Astrocyte (in vitro differentiated cells and primary cell): ENCODE measurements around the gene NSUN3. TPM values are rescaled to one million over a fixed set of nuclear protein-coding genes. Genes with fewer than 3 reads are reported as not detected.

Source experiments
- DNase-seq: peaks from one replicate; pipeline ENCODE4 v3.0.0-alpha.2; 2010; ENCODE audit warnings: low read depth
- FAIRE-seq: peaks from 2 replicates; lab custom pipeline; 2011; peaks lifted over from hg19 to GRCh38; lab: Jason Lieb, UNC
- H2AFZ ChIP-seq: 2 replicates; pipeline ENCODE4 v1.6.0; 2012; ENCODE audit warnings: low read depth, low read length, inconsistent platforms
- H3K27ac ChIP-seq: 2 replicates; pipeline ENCODE4 v1.5.1; 2011; ENCODE audit warnings: low read depth, low read length, inconsistent platforms
- H3K27me3 ChIP-seq: 2 replicates; pipeline ENCODE4 v1.6.0; 2011; ENCODE audit warnings: low read length, inconsistent platforms; ENCODE audit not compliant: insufficient read depth
- H3K36me3 ChIP-seq: 2 replicates; pipeline ENCODE4 v1.5.1; 2011; ENCODE audit warnings: low read length, inconsistent platforms; ENCODE audit not compliant: insufficient read depth
- H3K4me1 ChIP-seq: 2 replicates; pipeline ENCODE4 v1.5.1; 2011; ENCODE audit warnings: low read length, inconsistent platforms; ENCODE audit not compliant: insufficient read depth
- H3K4me2 ChIP-seq: 2 replicates; pipeline ENCODE4 v1.6.0; 2012; ENCODE audit warnings: low read length, inconsistent platforms
- H3K4me3 ChIP-seq: 2 replicates; pipeline ENCODE4 v1.5.1; 2011; ENCODE audit warnings: low read depth, mild to moderate bottlenecking, low read length, inconsistent platforms; ENCODE audit not compliant: insufficient read depth
- H3K79me2 ChIP-seq: 2 replicates; pipeline ENCODE4 v1.6.0; 2012; ENCODE audit warnings: mild to moderate bottlenecking, low read length, inconsistent platforms; ENCODE audit not compliant: insufficient read depth
- H3K9ac ChIP-seq: 2 replicates; pipeline ENCODE4 v1.6.0; 2012; ENCODE audit warnings: mild to moderate bottlenecking, low read length, inconsistent platforms
- H3K9me3 ChIP-seq: 2 replicates; pipeline ENCODE4 v1.5.1; 2012; ENCODE audit warnings: low read depth, mild to moderate bottlenecking, low read length, inconsistent platforms; ENCODE audit not compliant: insufficient read depth
- H4K20me1 ChIP-seq: 2 replicates; pipeline ENCODE4 v1.6.0; 2012; ENCODE audit warnings: low read length, inconsistent platforms; ENCODE audit not compliant: insufficient read depth
- H3K27ac Mint-ChIP-seq: one replicate; pipeline ENCODE4 v1.8.0; 2021; ENCODE audit warnings: mild to moderate bottlenecking, mixed read lengths; ENCODE audit not compliant: unreplicated experiment
- H3K27me3 Mint-ChIP-seq: one replicate; pipeline ENCODE4 v1.8.0; 2021; ENCODE audit warnings: low read depth, mixed read lengths; ENCODE audit not compliant: unreplicated experiment
- H3K36me3 Mint-ChIP-seq: one replicate; pipeline ENCODE4 v1.8.0; 2021; ENCODE audit warnings: low read depth, mixed read lengths; ENCODE audit not compliant: unreplicated experiment
- H3K4me1 Mint-ChIP-seq: one replicate; pipeline ENCODE4 v1.8.0; 2021; ENCODE audit warnings: low read depth, mixed read lengths; ENCODE audit not compliant: unreplicated experiment
- H3K4me3 Mint-ChIP-seq: one replicate; pipeline ENCODE4 v1.8.0; 2021; ENCODE audit warnings: mild to moderate bottlenecking, moderate library complexity, mixed read lengths; ENCODE audit not compliant: unreplicated experiment
- H3K9me3 Mint-ChIP-seq: one replicate; pipeline ENCODE4 v1.8.0; 2021; ENCODE audit warnings: mild to moderate bottlenecking, mixed read lengths; ENCODE audit not compliant: unreplicated experiment
- EZH2 ChIP-seq: IDR thresholded peaks from 2 replicates; pipeline ENCODE4 v1.6.1; 2012; ENCODE audit warnings: mild to moderate bottlenecking, low read length, inconsistent platforms; ENCODE audit not compliant: insufficient read depth
- total RNA-seq: library from RNA; stranded (reverse); gene quantifications from 2 replicates; pipeline ENCODE4 v1.2.1, GENCODE V29; 2021
- TF ChIP-seq, protein P1 (sequence below): IDR thresholded peaks from 2 replicates; pipeline ENCODE4 v1.5.1; 2011; ENCODE audit warnings: low read depth, mild to moderate bottlenecking, inconsistent platforms, low read length, moderate library complexity; ENCODE audit not compliant: insufficient read depth

NSUN3 gene
- total RNA-seq, 1 donor from 2014 or later = 10.3 TPM

DNA sequence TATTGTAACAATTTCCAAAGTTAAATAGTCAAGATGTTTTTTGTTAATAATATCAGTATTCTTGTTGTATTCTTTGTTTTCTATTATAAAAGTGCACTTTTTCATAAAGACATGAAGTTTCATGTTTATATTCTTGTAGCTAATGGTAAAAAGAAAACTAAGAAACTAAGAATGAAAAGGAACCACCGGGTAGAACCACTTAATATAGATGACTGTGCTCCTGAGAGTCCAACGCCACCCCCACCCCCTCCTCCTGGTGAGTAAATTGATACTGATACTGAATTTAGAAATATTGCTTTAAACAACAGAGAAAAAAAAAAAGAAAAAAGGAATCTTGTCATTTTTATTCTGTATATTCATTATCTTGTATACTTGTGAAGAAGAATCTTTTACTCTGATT lies 13.6 kb upstream of the NSUN3 start:
- H2AFZ ChIP-seq = no peak overlapping the region
- Mint-ChIP-seq H3K27me3 (no peaks in the 10 kb centered on the region), H3K4me3 (no peak overlapping the region), H3K27ac (no peak overlapping the region), H3K9me3 (no peaks in the 10 kb centered on the region), H3K4me1 (no peaks in the 10 kb centered on the region), H3K36me3 (no peaks in the 10 kb centered on the region)
- no peak overlapping the region for H3K9ac ChIP-seq
- no peaks in the 10 kb centered on the region for H3K9me3 ChIP-seq
- no peaks in the 10 kb centered on the region for H3K27me3 ChIP-seq
- no peak overlapping the region for H3K4me3 ChIP-seq
- no peak for TF ChIP-seq EZH2
- TF ChIP-seq, protein P1, sequence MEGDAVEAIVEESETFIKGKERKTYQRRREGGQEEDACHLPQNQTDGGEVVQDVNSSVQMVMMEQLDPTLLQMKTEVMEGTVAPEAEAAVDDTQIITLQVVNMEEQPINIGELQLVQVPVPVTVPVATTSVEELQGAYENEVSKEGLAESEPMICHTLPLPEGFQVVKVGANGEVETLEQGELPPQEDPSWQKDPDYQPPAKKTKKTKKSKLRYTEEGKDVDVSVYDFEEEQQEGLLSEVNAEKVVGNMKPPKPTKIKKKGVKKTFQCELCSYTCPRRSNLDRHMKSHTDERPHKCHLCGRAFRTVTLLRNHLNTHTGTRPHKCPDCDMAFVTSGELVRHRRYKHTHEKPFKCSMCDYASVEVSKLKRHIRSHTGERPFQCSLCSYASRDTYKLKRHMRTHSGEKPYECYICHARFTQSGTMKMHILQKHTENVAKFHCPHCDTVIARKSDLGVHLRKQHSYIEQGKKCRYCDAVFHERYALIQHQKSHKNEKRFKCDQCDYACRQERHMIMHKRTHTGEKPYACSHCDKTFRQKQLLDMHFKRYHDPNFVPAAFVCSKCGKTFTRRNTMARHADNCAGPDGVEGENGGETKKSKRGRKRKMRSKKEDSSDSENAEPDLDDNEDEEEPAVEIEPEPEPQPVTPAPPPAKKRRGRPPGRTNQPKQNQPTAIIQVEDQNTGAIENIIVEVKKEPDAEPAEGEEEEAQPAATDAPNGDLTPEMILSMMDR = no peak
- no peaks in the 10 kb centered on the region for H4K20me1 ChIP-seq
- no peak overlapping the region for H3K4me2 ChIP-seq
- DNase-seq (no peak), FAIRE-seq (no peak)
- H3K79me2 ChIP-seq = no peaks in the 10 kb centered on the region
- H3K4me1 ChIP-seq = no peaks in the 10 kb centered on the region
- H3K36me3 ChIP-seq = no peaks in the 10 kb centered on the region
- no peak overlapping the region for H3K27ac ChIP-seq

DNA sequence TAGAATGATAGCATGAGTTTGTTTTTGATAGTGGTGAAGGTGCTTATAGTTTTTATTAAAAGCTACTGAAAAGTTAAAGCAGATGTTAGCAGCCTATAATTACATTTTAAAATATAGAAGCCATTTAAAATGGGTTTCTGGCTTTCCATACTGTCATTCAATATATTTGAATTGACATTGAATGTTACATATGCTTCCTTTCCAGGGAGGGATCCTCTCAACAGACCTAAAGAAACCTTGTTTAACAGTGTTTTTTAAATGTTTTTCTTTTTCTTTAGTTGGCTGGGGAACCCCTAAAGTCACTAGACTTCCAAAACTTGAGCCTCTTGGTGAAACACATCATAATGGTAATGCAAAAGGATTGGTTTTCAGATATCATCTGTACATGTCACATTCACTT lies 12.3 kb upstream of the NSUN3 start:
- no peak overlapping the region for H3K27ac Mint-ChIP-seq
- FAIRE-seq (no peak), DNase-seq (no peak)
- Histone ChIP-seq H3K4me2 (no peak overlapping the region), H2AFZ (no peak overlapping the region), H3K9ac (no peak overlapping the region), H3K27ac (no peak overlapping the region), H3K4me1 (no peaks in the 10 kb centered on the region), H3K27me3 (no peaks in the 10 kb centered on the region), H3K79me2 (no peaks in the 10 kb centered on the region), H4K20me1 (no peaks in the 10 kb centered on the region), H3K36me3 (no peaks in the 10 kb centered on the region), H3K9me3 (no peaks in the 10 kb centered on the region), H3K4me3 (no peak overlapping the region)
- H3K9me3 Mint-ChIP-seq = no peaks in the 10 kb centered on the region
- H3K4me1 Mint-ChIP-seq = no peaks in the 10 kb centered on the region
- no peak overlapping the region for H3K4me3 Mint-ChIP-seq
- no peaks in the 10 kb centered on the region for H3K27me3 Mint-ChIP-seq
- TF ChIP-seq, protein P1 = no peak
- no peak for TF ChIP-seq EZH2
- no peaks in the 10 kb centered on the region for H3K36me3 Mint-ChIP-seq

DNA sequence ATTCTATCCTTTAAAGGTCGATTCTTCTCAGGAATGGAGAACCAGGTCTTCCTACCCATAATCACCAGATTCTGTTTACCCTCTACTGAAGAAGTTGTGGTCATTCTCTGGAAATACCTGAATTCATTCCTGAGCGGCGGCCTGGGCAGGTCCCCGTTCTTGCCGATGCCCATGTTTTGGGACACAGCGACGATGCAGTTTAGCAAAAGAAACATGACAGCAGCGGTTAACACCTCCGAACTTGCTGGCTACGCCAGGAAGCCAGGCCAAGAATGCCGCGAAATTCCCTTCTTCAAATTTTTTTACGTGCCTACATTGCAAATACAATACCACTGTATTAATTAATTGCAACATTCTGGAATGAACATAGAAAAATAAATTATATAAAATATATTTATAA lies 1.6 kb upstream of the NSUN3 start:
- no peaks in the 10 kb centered on the region for H3K36me3 Mint-ChIP-seq
- no peak overlapping the region for H3K4me3 Mint-ChIP-seq
- H3K4me1 Mint-ChIP-seq = peaks cover 7% of the 10 kb centered on the region
- TF ChIP-seq, protein P1 = no peak
- TF ChIP-seq EZH2 = no peak
- H3K27me3 Mint-ChIP-seq = no peaks in the 10 kb centered on the region
- H3K9me3 Mint-ChIP-seq = no peaks in the 10 kb centered on the region
- Histone ChIP-seq H3K27ac (no peak overlapping the region), H3K4me1 (peaks cover 7% of the 10 kb centered on the region), H3K4me2 (no peak overlapping the region), H3K36me3 (peaks cover 2% of the 10 kb centered on the region), H3K4me3 (no peak overlapping the region), H3K9ac (no peak overlapping the region), H3K9me3 (no peaks in the 10 kb centered on the region), H3K79me2 (peaks cover 26% of the 10 kb centered on the region), H3K27me3 (no peaks in the 10 kb centered on the region), H2AFZ (no peak overlapping the region), H4K20me1 (no peaks in the 10 kb centered on the region)
- DNase-seq (no peak), FAIRE-seq (no peak)
- H3K27ac Mint-ChIP-seq = no peak overlapping the region
